SU-DHL-6 (cell line): ENCODE results near the gene NAPSA.
"Not testable (repeated sequence)": the region's sequence is repeated elsewhere in the genome, so short reads cannot be mapped to it uniquely, and the experiment has no call there.

Experiments
- H2AFZ ChIP-seq: fragments of 200-600 bp; sonication (generic); 2 replicates; pipeline ENCODE4 v1.6.1; 2014; ENCODE audit warnings: low read depth, mild to moderate bottlenecking, moderate library complexity, mixed read lengths, antibody characterized with exemption, low read length; ENCODE audit not compliant: severe bottlenecking
- H3F3A ChIP-seq: fragments of 200-600 bp; shearing (Covaris generic); 2 replicates; pipeline ENCODE4 v1.6.0; 2016; ENCODE audit warnings: antibody characterized with exemption, mild to moderate bottlenecking; ENCODE audit not compliant: insufficient read depth
- H3K27ac ChIP-seq: fragments of 200-600 bp; sonication (generic); 2 replicates; pipeline ENCODE4 v1.5.1; 2016; ENCODE audit warnings: low read depth, mild to moderate bottlenecking, low read length, moderate library complexity, mixed read lengths
- H3K27me3 ChIP-seq: fragments of 200-600 bp; sonication (generic), shearing (Covaris generic); 2 replicates; pipeline ENCODE4 v1.6.0; 2014; ENCODE audit warnings: mild to moderate bottlenecking, low read length
- H3K36me3 ChIP-seq: fragments of 200-600 bp; sonication (generic); 2 replicates; pipeline ENCODE4 v1.6.1; 2014; ENCODE audit warnings: mild to moderate bottlenecking, low read length, mixed read lengths
- H3K4me2 ChIP-seq: fragments of 300-600, 200-600 bp; shearing (Covaris generic), sonication (generic); 2 replicates; pipeline ENCODE4 v1.6.0; 2014; ENCODE audit warnings: low read length, low read depth, mild to moderate bottlenecking; ENCODE audit not compliant: poor library complexity, severe bottlenecking
- H3K4me3 ChIP-seq: fragments of 200-600 bp; sonication (generic); 2 replicates; pipeline ENCODE4 v1.5.1; 2014; ENCODE audit warnings: antibody characterized with exemption, low read length, mild to moderate bottlenecking, mixed read lengths; ENCODE audit not compliant: insufficient read depth, poor library complexity, severe bottlenecking
- H3K79me2 ChIP-seq: fragments of 200-600 bp; sonication (generic); 2 replicates; pipeline ENCODE4 v1.6.1; 2014; ENCODE audit warnings: mild to moderate bottlenecking, low read length, moderate library complexity; ENCODE audit not compliant: insufficient read depth
- H3K9ac ChIP-seq: fragments of 200-600 bp; sonication (generic); 2 replicates; pipeline ENCODE4 v1.7.0; 2014; ENCODE audit warnings: mild to moderate bottlenecking, low read length
- H3K9me2 ChIP-seq: fragments of 200-600 bp; sonication (generic); replicated peaks from 2 replicates; pipeline ENCODE4 v1.6.1; 2014; ENCODE audit warnings: low read length; ENCODE audit not compliant: insufficient read depth
- H3K9me3 ChIP-seq: fragments of 200-600 bp; sonication (generic); 2 replicates; pipeline ENCODE4 v1.6.1; 2014; ENCODE audit warnings: low read length, mixed read lengths; ENCODE audit not compliant: insufficient read depth
- H4K20me1 ChIP-seq: fragments of 200-600 bp; sonication (generic); 2 replicates; pipeline ENCODE4 v1.6.1; 2014; ENCODE audit warnings: low read depth, mild to moderate bottlenecking, antibody characterized with exemption, low read length, moderate library complexity, mixed read lengths
- EZH2phosphoT487 ChIP-seq: fragments of 200-600 bp; sonication (generic), shearing (Covaris generic); conservative IDR thresholded peaks from 2 replicates; pipeline ENCODE4 v1.6.1; 2018; ENCODE audit warnings: mild to moderate bottlenecking, antibody characterized with exemption, low read length, moderate library complexity, mixed read lengths
- TF ChIP-seq, protein P1 (sequence below): fragments of 200-600 bp; sonication (generic); IDR thresholded peaks from one replicate; pipeline ENCODE4 v1.5.1; 2017; ENCODE audit warnings: antibody characterized with exemption, mild to moderate bottlenecking, low read length, moderate library complexity; ENCODE audit not compliant: insufficient read depth, poor library complexity, severe bottlenecking

NAPSA gene

DNA sequence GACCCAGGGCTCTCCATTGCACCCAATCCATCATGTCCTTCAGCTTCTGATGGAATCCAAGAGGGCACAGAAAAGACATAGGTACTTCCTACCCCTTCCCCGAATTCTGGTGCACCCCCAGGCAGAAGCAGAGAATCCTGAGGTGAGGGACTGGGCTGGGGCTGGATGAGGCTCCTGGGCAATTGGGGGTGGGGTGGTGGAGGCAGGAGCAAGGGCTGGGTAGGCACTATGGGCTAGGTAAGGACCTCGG is 33.5 kb downstream of the NAPSA start:
- Histone ChIP-seq H3K79me2 (no peaks in the 10 kb centered on the region), H3K4me3 (no peak overlapping the region), H3K4me2 (peak overlapping the region; percentile 68), H3K9me2 (no peaks in the 10 kb centered on the region), H4K20me1 (0 out of 2 replicates have a peak, but pooled peaks cover 8% of the 10 kb centered on the region), H3F3A (peaks cover 51% of the 10 kb centered on the region), H3K27me3 (no peaks in the 10 kb centered on the region), H3K9ac (peak overlapping the region; percentile 63), H2AFZ (no peak overlapping the region), H3K36me3 (0 out of 2 replicates have a peak, but pooled peaks cover 11% of the 10 kb centered on the region), H3K27ac (peak overlapping the region; percentile 90), H3K9me3 (no peaks in the 10 kb centered on the region)
- no peak for TF ChIP-seq EZH2phosphoT487
- TF ChIP-seq, protein P1, sequence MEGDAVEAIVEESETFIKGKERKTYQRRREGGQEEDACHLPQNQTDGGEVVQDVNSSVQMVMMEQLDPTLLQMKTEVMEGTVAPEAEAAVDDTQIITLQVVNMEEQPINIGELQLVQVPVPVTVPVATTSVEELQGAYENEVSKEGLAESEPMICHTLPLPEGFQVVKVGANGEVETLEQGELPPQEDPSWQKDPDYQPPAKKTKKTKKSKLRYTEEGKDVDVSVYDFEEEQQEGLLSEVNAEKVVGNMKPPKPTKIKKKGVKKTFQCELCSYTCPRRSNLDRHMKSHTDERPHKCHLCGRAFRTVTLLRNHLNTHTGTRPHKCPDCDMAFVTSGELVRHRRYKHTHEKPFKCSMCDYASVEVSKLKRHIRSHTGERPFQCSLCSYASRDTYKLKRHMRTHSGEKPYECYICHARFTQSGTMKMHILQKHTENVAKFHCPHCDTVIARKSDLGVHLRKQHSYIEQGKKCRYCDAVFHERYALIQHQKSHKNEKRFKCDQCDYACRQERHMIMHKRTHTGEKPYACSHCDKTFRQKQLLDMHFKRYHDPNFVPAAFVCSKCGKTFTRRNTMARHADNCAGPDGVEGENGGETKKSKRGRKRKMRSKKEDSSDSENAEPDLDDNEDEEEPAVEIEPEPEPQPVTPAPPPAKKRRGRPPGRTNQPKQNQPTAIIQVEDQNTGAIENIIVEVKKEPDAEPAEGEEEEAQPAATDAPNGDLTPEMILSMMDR: no peak

DNA sequence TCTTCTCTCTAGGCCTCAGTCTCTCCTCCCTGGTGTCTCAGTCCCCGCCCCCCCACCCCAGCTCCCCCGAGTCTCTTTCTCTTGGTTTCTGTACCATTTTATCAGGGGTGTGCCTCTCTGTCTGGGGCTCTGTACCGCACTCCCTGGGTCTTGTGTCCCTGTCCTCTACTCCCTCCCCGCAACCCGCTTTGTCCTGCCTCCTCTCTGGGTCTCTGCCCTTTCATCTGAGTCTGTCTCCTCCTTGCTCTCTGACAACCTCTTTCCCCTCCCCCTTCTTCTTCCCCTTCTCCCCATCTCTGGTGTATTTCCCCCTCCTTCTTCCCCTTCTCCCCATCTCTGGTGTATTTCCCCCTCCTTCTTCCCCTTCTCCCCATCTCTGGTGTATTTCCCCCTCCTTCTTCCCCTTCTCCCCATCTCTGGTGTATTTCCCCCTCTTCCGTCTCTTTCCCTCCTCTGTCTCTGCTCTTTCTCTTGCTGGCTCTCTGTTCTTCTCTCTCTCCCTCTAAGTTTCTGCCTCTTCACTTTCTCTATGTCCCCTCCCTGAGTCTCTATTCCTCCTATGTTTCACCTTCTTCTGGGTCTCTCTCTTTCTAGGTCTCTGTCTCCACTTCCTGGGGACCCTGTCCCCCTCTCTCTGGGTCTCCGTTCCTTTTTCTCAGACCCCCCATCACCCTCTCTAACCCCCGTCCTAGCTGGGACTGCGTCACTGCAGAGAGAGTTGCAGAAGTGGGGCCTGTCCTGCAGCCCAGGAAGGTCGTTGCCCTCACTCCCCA is 34.0 kb downstream of the NAPSA start:
- no peak for TF ChIP-seq EZH2phosphoT487
- TF ChIP-seq, protein P1: no peak
- peak overlapping the region; percentile 63 for H3K9ac ChIP-seq
- no peaks in the 10 kb centered on the region for H3K79me2 ChIP-seq
- 0 out of 2 replicates have a peak, but pooled peaks cover 11% of the 10 kb centered on the region for H3K36me3 ChIP-seq
- H3K9me2 ChIP-seq: no peaks in the 10 kb centered on the region
- peak overlapping the region; percentile 68 for H3K4me2 ChIP-seq
- no peaks in the 10 kb centered on the region for H3K9me3 ChIP-seq
- H3K27me3 ChIP-seq: no peaks in the 10 kb centered on the region
- H2AFZ ChIP-seq: no peak overlapping the region
- H3K27ac ChIP-seq: peak overlapping the region; percentile 90
- peak overlapping the region; percentile 45 for H3K4me3 ChIP-seq
- 0 out of 2 replicates have a peak, but pooled peaks cover 9% of the 10 kb centered on the region for H4K20me1 ChIP-seq
- peaks cover 51% of the 10 kb centered on the region for H3F3A ChIP-seq

DNA sequence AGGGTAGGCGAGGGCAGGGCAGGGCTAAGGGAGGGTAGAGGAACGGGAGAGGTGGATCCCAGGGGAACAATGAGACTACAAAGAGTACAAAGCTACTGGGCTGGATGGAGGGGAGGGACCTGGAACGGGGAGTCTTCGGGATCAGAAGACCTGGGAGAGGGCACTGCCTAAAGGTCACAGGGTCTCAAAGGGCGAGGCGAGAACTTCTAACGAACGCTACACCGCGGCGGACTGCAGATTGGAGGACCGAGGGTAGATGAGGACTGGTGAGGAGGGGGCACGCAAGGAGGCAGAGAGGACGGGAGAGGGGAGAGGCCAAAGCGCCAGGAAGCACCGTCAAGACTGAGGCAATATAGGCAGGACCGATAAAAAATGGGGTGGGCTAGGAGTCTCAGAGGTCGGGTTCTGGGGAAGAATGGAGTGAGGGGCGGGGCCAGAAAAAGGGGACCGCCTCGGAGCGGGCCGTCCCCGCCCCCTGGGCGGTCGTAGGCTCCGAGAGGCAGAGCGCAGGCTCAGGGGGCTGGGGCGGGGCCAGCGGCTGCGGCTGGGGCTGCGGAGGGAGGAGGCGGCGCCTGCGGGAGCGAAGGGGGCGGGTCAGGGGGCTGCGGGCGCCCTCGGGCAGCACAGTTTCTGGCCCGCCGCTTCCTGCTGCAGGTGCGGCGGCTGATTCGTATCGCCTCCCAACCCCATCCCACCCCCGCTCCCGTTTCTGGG is 34.9 kb downstream of the NAPSA start:
- Histone ChIP-seq H3K36me3 (0 out of 2 replicates have a peak, but pooled peaks cover 8% of the 10 kb centered on the region), H3K27ac (peak overlapping the region; percentile 90), H3K79me2 (0 out of 2 replicates have a peak, but pooled peaks cover 3% of the 10 kb centered on the region), H3K9ac (peak overlapping the region; percentile 63), H3K4me2 (peak overlapping the region; percentile 68), H3K9me3 (no peaks in the 10 kb centered on the region), H3K27me3 (no peaks in the 10 kb centered on the region), H3F3A (peaks cover 46% of the 10 kb centered on the region), H2AFZ (no peak overlapping the region), H3K9me2 (no peaks in the 10 kb centered on the region), H4K20me1 (0 out of 2 replicates have a peak, but pooled peaks cover 9% of the 10 kb centered on the region), H3K4me3 (peak overlapping the region; percentile 57)
- TF ChIP-seq, protein P1: no peak
- TF ChIP-seq EZH2phosphoT487: no peak

DNA sequence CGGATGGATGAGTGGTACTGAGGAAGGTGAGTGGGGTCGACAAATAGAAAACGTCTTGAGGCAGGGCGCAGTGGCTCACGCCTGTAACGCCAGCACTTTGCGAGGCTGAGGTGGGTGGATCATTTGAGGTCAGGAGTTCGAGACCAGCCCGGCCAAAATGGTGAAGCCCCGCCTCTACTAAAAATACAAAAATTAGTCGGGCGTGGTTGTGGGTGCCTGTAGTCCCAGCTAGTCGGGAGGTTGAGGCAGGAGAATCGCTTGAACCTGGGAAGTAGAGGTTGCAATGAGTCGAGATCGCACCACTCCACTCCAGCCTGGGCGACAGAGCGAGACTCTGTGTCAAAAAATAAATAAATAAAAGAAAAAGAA is 35.5 kb downstream of the NAPSA start:
- Histone ChIP-seq H3K4me3 (peak overlapping the region; percentile 57), H3K27ac (peak overlapping the region; percentile 90), H2AFZ (peak overlapping the region; percentile 15), H3F3A (peaks cover 40% of the 10 kb centered on the region), H3K4me2 (peak overlapping the region; percentile 68), H3K9ac (peak overlapping the region; percentile 55)
- H3K36me3 ChIP-seq, H3K27me3 ChIP-seq, H3K9me3 ChIP-seq, H3K9me2 ChIP-seq, H3K79me2 ChIP-seq, H4K20me1 ChIP-seq: not testable (repeated sequence)
